Measurements from ENCODE around the gene SGO2. TPM values are rescaled to one million over a fixed set of nuclear protein-coding genes. Genes with fewer than 3 reads are reported as not detected.

Gene SGO2
- total RNA-seq = 3.1 and 7.9 TPM in 2 replicates
- polyA plus RNA-seq (2012) = 0.81 TPM

GRCh38 chr2:200525882-200526651 lies at the start of gene SGO2:
SGO2 (plus strand) TSS chr2:200526207; CDS start chr2:200532976, 6,769 bp downstream.
- DNase-seq (ENCODE audit: low read depth) = peak; percentile 96

- DNase-seq (ENCODE audit: low read depth) = peak; percentile 55
These were observed 49.2 kb upstream of the SGO2 start for GRCh38 chr2:200476836-200477235.

- DNase-seq (ENCODE audit: low read depth) = no peak
These were observed 48.3 kb upstream of the SGO2 start for GRCh38 chr2:200477667-200478131.

GRCh38 chr2:200479692-200480265 lies 46.2 kb upstream of the SGO2 start:
- peak; percentile 51 for DNase-seq (ENCODE audit: low read depth)

GRCh38 chr2:200482194-200482593 lies 43.8 kb upstream of the SGO2 start:
- no peak for DNase-seq (ENCODE audit: low read depth)

DNA sequence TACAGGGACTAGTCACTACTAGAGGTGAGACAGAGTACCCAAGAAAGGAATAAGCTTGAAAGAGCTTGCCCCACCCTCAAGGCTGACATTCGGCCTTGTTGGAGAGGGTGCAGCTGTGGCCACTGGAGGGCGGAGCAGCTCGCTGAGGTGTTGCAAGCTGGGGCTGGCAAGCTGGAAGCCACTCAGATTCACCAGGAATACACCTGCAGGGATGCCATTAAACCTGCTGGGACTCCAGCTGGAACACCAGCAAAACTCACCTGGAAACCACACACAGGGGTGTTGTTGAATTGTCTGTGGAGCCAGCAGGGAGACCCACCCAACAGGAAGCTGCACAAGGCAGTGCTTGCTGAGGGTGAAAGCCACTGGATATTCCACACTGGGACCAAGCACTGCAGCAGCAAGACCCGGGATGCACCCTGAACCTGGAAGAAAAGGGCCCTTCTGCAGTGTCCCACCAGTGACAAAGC lies 42.2 kb upstream of the SGO2 start:
- DNase-seq (ENCODE audit: low read depth) = no peak

DNA sequence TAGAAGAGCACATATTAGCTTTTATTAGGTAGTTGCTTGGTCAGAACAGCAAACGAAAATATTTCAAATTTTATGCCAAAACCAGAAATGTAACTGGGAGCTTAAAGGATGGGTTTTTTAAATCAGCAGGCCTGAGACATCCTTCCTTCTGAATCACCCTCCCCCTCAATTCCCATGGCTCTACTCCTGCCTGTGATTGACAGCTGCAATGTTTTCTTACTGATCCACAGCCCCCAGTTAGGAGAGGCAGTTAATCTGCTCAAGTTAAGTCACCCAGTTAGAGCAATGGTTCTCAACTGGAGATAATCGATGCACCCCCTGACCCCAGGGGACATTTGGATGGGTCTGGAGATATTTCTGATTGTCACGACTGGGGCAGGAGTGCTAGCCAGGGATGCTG lies 41.1 kb upstream of the SGO2 start:
- DNase-seq (ENCODE audit: low read depth) = no peak

- no peak for DNase-seq (ENCODE audit: low read depth)
These were observed 39.5 kb upstream of the SGO2 start for GRCh38 chr2:200486529-200486928.

DNA sequence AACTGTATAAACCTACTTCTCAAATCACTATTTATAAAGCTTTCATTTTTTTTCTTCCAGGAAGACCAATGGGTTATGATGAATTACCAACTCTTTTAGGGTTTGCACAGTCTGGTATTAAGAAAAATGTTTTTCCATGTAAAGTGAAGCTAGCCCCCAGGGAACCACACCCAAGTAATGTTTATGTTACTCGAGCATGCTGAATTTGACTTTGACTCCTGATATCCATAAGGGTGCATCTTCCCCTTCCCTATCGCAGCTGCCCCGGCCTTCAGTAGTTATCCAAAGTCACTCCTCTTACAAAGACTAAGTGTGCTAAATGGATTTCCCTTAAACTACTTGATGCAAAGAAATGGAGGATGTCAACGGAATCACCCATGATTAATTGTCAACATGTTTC lies 37.8 kb upstream of the SGO2 start:
- no peak for DNase-seq (ENCODE audit: low read depth)

GRCh38 chr2:200490001-200490400 lies 36.0 kb upstream of the SGO2 start:
- no peak for DNase-seq (ENCODE audit: low read depth)

DNA sequence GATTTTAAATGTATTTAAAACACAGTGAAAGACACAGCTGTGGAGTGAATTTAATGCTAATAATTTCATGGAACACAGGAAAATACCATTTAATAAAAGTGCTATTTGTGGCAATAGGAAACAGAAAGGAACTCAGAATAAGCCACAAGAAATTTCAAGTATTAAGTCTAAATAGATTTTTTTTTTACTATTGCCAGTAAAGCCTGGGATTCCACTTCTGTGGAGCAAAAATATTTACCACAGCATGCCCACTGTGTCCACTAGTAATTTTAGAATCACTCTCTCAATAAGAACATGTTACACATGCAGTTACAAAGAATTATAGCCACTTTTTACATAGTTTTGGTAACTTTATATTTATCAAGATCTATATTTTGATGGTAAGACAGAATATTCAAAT lies 33.4 kb upstream of the SGO2 start:
- DNase-seq (ENCODE audit: low read depth) = no peak

GRCh38 chr2:200494048-200494447 lies 32.0 kb upstream of the SGO2 start:
- no peak for DNase-seq (ENCODE audit: low read depth)

GRCh38 chr2:200496696-200497095 lies 29.3 kb upstream of the SGO2 start:
- DNase-seq (ENCODE audit: low read depth) = no peak

DNA sequence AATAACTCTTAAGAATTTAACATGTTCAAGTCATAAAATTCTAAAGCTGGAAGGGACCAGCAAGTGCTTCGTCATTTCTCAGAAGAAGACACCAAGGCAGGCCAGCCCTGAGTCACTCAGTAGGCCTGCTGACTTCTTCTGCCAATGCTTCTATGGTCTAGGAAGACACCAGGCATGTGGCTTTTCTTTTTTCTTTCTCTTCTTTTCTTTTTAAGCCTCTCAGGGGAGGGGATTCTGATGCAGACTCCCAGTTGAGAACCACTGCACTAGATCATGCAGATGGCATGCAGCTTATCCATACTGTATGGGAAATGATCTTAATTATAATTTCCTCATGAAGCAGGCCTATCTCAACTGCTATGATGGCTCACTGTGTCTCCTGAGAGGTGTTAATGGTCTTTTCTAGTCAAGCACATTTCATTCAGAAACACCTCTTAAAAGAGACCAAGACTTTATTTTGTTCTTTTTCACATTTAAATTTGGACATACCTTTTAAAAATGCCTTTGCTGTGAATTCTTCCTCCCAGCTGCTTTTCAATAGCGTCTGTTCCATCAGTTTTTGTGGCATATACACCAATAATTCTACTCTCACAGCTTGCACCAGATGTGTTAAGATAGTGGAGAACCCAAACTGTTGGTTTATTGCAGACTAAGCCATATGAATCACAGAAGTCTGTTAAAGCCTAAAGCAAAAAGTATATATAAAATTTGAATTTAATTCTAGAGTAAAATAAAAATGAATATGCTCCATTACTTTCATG lies 27.4 kb upstream of the SGO2 start:
- DNase-seq (ENCODE audit: low read depth) = no peak

DNA sequence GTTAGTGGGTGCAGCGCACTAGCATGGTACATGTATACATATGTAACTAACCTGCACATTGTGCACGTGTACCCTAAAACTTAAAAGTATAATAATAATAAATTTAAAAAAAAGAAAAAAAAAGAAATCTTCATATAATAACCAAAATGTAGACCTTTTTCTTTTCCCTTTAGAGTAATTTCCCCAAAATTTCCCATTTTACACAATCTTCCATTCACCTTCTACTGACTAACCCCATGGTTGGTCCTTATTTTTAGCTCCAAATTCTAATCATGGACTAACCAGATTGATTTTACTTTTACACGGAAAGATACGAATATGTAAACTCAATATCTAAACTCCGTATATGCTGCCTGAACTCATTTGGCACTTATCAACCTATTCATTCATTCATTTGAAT lies 23.8 kb upstream of the SGO2 start:
- no peak for DNase-seq (ENCODE audit: low read depth)

GRCh38 chr2:200506679-200507078 lies 19.3 kb upstream of the SGO2 start:
- DNase-seq (ENCODE audit: low read depth) = no peak

- DNase-seq (ENCODE audit: low read depth) = no peak
These were observed 18.8 kb upstream of the SGO2 start for GRCh38 chr2:200507179-200507578.

DNA sequence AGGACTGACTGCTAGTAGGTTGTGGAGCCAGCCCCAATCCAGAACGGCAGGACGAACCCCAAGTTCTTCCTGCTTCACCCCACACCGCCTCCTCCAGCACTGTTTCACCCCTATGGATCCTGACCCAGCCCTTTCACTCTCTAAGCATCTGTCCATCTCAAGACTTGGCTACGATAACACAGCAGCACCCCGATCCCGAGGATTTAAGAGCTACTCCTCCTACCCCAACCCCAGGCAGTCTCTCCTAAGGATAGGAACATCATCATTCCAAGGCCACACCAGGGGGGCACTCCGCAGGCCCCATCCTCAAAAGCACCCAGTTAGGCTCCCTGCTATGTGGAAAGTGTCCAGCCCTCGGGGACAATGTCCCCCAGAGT lies 16.8 kb upstream of the SGO2 start:
- no peak for DNase-seq (ENCODE audit: low read depth)

GRCh38 chr2:200509612-200510433 lies 16.2 kb upstream of the SGO2 start, which contains the start of gene KCTD18:
KCTD18 (minus strand) TSS chr2:200510068; CDS start chr2:200507016, 3,052 bp downstream.
- peak; percentile 90 for DNase-seq (ENCODE audit: low read depth)

- DNase-seq (ENCODE audit: low read depth) = no peak
These were observed 10.9 kb upstream of the SGO2 start for GRCh38 chr2:200515155-200515554.

DNA sequence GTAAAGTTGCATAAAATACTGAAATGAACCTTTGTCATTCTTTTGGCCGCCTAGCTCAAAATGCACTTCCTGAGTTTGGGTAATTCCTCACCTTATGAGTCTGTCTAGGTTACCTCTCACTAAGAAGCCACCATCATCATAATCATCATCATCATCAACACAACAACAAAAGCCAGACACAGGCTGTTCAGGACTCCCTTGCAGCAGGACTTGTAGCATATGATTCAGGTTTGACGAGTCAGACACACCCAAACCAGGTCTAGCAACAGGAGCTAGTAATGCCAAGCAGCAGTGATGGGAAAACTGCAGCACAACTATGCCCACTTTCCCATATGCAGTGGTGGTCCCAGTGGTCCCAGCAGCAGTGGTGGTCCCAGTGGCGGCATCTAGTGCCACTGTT lies 2.8 kb upstream of the SGO2 start:
- no peak for DNase-seq (ENCODE audit: low read depth)

Measured in myocyte (in vitro differentiated cells).